CD4-positive, alpha-beta memory T cell (primary cell): ENCODE data around the gene RBMS3. TPM values are rescaled to one million over a fixed set of nuclear protein-coding genes. Genes with fewer than 3 reads are reported as not detected.

Source experiments
- CTCF ChIA-PET: fragments of 350-600 bp; sonication (Branson Sonifier 250); formaldehyde crosslinking; loops from one replicate; lab custom pipeline; 2021; ENCODE audit warnings: inconsistent platforms; ENCODE audit not compliant: partially characterized antibody; lab: Charles Lee
- POLR2A ChIA-PET: fragments of 350-600 bp; sonication (Branson Sonifier 250); formaldehyde crosslinking; loops from one replicate; lab custom pipeline; 2021; ENCODE audit not compliant: partially characterized antibody; lab: Charles Lee
- DNase-seq, 5 donors: peaks; one replicate each; pipeline versions ENCODE4 v3.0.0 to v3.0.0-alpha.2; 2020 to 2022; ENCODE audit warnings: mixed read lengths in 1 of 5
- H3K27ac ChIP-seq: one replicate; pipeline ENCODE4 v1.7.0; 2013; ENCODE audit warnings: low read depth, low read length
- H3K27me3 ChIP-seq: 2 replicates; pipeline ENCODE4 v1.7.0; 2013; ENCODE audit warnings: mild to moderate bottlenecking, low read length, moderate library complexity; ENCODE audit not compliant: insufficient read depth
- H3K36me3 ChIP-seq: 2 replicates; pipeline ENCODE4 v1.7.0; 2013; ENCODE audit warnings: mild to moderate bottlenecking, low read length, moderate library complexity; ENCODE audit not compliant: insufficient read depth
- H3K4me1 ChIP-seq: 2 replicates; pipeline ENCODE4 v1.7.0; 2013; ENCODE audit warnings: mild to moderate bottlenecking, low read length, moderate library complexity; ENCODE audit not compliant: insufficient read depth
- H3K4me3 ChIP-seq, 2 donors: one replicate each; pipeline ENCODE4 v1.7.0; 2013; ENCODE audit warnings: low read length in 2 of 2, mild to moderate bottlenecking in 1 of 2
- H3K9me3 ChIP-seq, 2 donors: one replicate each; pipeline ENCODE4 v1.7.0; 2013; ENCODE audit warnings: low read length in 2 of 2, control low read depth in 1 of 2; ENCODE audit not compliant: control insufficient read depth in 1 of 2
- H3K27ac Mint-ChIP-seq, 7 donors: one replicate each; pipeline ENCODE4 v1.8.0; 2020 to 2021; ENCODE audit warnings: mixed read lengths in 7 of 7, mild to moderate bottlenecking in 6 of 7, inconsistent platforms in 3 of 7, moderate library complexity in 3 of 7
- H3K27me3 Mint-ChIP-seq, 2 donors: one replicate each; pipeline ENCODE4 v1.8.0; 2020 to 2021; ENCODE audit warnings: mixed read lengths in 2 of 2
- H3K36me3 Mint-ChIP-seq, 2 donors: one replicate each; pipeline ENCODE4 v1.8.0; 2020 to 2021; ENCODE audit warnings: mixed read lengths in 2 of 2, inconsistent platforms in 1 of 2, mild to moderate bottlenecking in 1 of 2
- H3K4me1 Mint-ChIP-seq, 4 donors: one replicate each; pipeline ENCODE4 v1.8.0; 2020 to 2021; ENCODE audit warnings: mixed read lengths in 4 of 4, mild to moderate bottlenecking in 1 of 4
- H3K4me3 Mint-ChIP-seq, 8 donors: one replicate each; pipeline ENCODE4 v1.8.0; 2020 to 2021; ENCODE audit warnings: mixed read lengths in 8 of 8, mild to moderate bottlenecking in 7 of 8, moderate library complexity in 6 of 8, inconsistent platforms in 3 of 8
- H3K9me3 Mint-ChIP-seq, 8 donors: one replicate each; pipeline ENCODE4 v1.8.0; 2020 to 2021; ENCODE audit warnings: mixed read lengths in 8 of 8, mild to moderate bottlenecking in 5 of 8, inconsistent platforms in 3 of 8, moderate library complexity in 1 of 8
- intact Hi-C: fragments of 100-400 bp; cut with micrococcal nuclease; formaldehyde crosslinking; loops from one replicate; pipeline ENCODE4 v1.15.1; 2023
- polyA plus RNA-seq, 2 donors: library from polyadenylated mRNA; unstranded; fragments of 300-500 nt; fragmentation: Illumina TruSeq; gene quantifications; one replicate each; pipeline ENCODE4 v1.2.3, GENCODE V29; 2021
- total RNA-seq, 2 experiments: library from RNA; stranded (reverse); gene quantifications; one replicate each; pipeline ENCODE4 v1.2.3, GENCODE V29; 2021

The RBMS3 gene
- total and polyA plus RNA-seq, 4 experiments from 2014 or later: 0.70 to 1.6 (median 1.0) TPM; not detected in 1

DNA sequence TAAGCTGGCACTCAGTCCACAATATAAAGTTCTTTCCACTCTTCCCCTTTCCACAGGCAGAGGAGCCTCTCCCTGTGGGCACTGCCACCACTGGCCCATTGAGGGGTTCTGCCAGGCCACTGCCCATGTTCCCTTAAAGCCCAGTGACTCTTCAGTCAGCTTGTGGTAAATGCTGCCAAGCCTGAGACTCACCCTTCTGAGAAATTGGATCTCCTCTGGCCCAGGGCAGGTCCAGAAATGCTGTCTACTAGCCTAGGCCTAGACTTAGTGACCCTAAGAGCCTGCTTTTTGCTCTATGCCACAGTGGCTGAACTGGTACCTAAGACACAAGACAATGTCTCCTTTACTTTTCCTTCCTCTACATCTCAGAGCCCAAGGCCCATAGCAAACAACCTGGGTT, 295.8 kb downstream of the RBMS3 start:
- H3K27ac ChIP-seq: no peak overlapping the region
- ChIA-PET POLR2A (no interaction called here), CTCF (no interaction called here)
- H3K4me1 ChIP-seq: no peaks in the 10 kb centered on the region
- H3K9me3 ChIP-seq: no peaks in the 10 kb centered on the region
- no peak overlapping the region for H3K27ac Mint-ChIP-seq
- H3K4me3 ChIP-seq: no peak overlapping the region
- peaks cover 0 to 9% (median 3%) of the 10 kb centered on the region in 8 donors for H3K9me3 Mint-ChIP-seq
- H3K36me3 Mint-ChIP-seq: no peaks in the 10 kb centered on the region
- intact Hi-C loops: no loop called here
- no peak overlapping the region for H3K4me3 Mint-ChIP-seq
- no peaks in the 10 kb centered on the region for H3K36me3 ChIP-seq
- H3K27me3 ChIP-seq: no peaks in the 10 kb centered on the region
- no peaks in the 10 kb centered on the region for H3K27me3 Mint-ChIP-seq
- DNase-seq: no peak
- H3K4me1 Mint-ChIP-seq: no peaks in the 10 kb centered on the region

DNA sequence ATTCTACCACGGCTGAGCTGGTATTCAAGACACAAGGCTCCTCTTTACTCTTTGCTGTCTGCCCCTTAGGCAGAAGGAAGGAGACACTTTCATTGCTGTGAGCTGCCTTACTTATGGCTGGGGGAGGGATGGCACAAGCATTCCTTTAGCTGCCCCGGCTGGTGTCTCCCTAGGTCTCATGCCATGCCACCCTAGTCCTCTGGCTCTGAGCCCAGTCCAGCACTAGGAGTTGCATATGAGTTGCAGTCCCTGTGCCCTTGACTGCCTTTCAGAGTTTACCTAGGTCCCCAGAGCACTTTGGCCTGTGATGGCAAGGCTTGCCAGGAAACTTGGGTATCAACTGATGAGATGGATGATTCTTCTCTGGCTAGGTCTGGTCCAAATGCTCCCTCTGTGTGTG, 296.4 kb downstream of the RBMS3 start:
- H3K4me1 ChIP-seq: no peaks in the 10 kb centered on the region
- DNase-seq: no peak
- Mint-ChIP-seq H3K4me1 (no peaks in the 10 kb centered on the region), H3K27me3 (no peaks in the 10 kb centered on the region), H3K9me3 (peaks cover 0 to 9% (median 3%) of the 10 kb centered on the region in 8 donors), H3K4me3 (no peak overlapping the region), H3K36me3 (no peaks in the 10 kb centered on the region), H3K27ac (no peak overlapping the region)
- intact Hi-C loops: no loop called here
- H3K27me3 ChIP-seq: no peaks in the 10 kb centered on the region
- H3K36me3 ChIP-seq: no peaks in the 10 kb centered on the region
- H3K27ac ChIP-seq: no peak overlapping the region
- ChIA-PET CTCF (no interaction called here), POLR2A (no interaction called here)
- H3K4me3 ChIP-seq: no peak overlapping the region
- H3K9me3 ChIP-seq: no peaks in the 10 kb centered on the region

DNA sequence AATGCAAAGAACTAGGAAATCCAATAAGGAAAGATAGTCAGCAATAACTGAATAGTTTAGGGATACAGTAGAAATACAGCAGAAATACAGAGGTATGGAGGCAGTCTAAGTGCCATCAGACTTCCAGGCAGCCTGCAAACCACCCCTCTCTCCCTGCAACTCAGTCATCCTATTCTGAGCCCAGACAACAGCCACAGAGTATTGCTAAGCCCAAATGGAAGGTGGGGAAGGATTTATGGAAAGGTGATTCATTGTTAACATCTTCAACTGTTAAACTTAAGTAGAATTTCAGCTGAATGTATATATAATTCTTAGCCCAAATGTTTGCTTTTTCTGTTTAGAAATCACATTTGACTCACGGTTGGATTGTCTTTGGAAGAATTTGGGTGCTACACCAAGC, 300.4 kb downstream of the RBMS3 start:
- H3K27ac ChIP-seq: no peak overlapping the region
- DNase-seq: no peak
- H3K27me3 ChIP-seq: no peaks in the 10 kb centered on the region
- ChIA-PET CTCF (no interaction called here), POLR2A (no interaction called here)
- H3K4me1 ChIP-seq: no peaks in the 10 kb centered on the region
- Mint-ChIP-seq H3K4me3 (no peak overlapping the region), H3K27ac (no peak overlapping the region), H3K36me3 (no peaks in the 10 kb centered on the region), H3K4me1 (no peaks in the 10 kb centered on the region), H3K27me3 (no peaks in the 10 kb centered on the region), H3K9me3 (peaks cover 0 to 5% (median 1%) of the 10 kb centered on the region in 8 donors)
- intact Hi-C loops: no loop called here
- H3K9me3 ChIP-seq: no peaks in the 10 kb centered on the region
- no peak overlapping the region for H3K4me3 ChIP-seq
- H3K36me3 ChIP-seq: no peaks in the 10 kb centered on the region

DNA sequence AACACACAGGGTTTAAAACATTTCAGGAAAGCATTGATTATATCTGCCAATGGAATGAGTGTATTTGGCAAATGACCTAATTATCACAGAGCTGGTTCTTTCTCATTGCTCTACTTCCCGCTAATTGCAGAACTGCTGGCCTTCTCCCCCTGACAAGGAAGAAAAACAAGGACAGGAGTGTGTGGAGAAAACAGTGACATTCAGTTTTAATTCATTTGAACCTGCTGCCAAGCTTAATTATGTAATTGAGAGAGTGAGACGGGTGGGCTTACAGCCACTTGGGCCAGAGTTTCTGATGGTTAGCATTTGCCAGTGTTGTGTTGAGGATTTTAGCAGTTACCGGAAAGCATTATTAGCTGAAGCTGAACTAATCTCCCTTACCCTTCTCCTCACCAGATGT, 301.4 kb downstream of the RBMS3 start:
- no peaks in the 10 kb centered on the region for H3K27me3 ChIP-seq
- H3K27me3 Mint-ChIP-seq: no peaks in the 10 kb centered on the region
- no peaks in the 10 kb centered on the region for H3K36me3 Mint-ChIP-seq
- ChIA-PET POLR2A (no interaction called here), CTCF (no interaction called here)
- no peaks in the 10 kb centered on the region for H3K36me3 ChIP-seq
- no peaks in the 10 kb centered on the region for H3K9me3 ChIP-seq
- H3K9me3 Mint-ChIP-seq: peaks cover 0 to 7% (median 2%) of the 10 kb centered on the region in 8 donors
- H3K27ac Mint-ChIP-seq: no peak overlapping the region
- intact Hi-C loops: no loop called here
- H3K4me3 ChIP-seq: no peak overlapping the region
- no peaks in the 10 kb centered on the region for H3K4me1 ChIP-seq
- no peak overlapping the region for H3K27ac ChIP-seq
- no peak overlapping the region for H3K4me3 Mint-ChIP-seq
- DNase-seq: no peak
- no peaks in the 10 kb centered on the region for H3K4me1 Mint-ChIP-seq

DNA sequence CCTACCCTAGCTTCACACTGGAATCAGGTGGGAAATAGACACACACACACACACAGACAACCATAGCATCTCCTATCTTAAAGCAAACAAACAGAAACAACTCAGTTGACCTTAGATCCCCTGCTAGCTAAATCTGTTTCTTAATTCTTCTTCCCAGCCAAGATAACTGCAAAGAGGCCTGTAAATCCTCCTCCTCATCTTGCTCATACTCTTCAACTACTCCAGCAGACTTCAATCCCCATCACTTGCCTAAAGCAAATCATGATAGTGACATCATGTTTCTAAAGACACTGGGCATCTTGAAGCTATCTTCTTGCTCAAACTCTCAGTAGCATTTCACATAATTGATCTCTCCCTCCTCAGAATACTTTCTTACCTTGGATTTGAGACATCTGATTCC, 303.0 kb downstream of the RBMS3 start:
- no peaks in the 10 kb centered on the region for H3K4me1 Mint-ChIP-seq
- H3K36me3 Mint-ChIP-seq: no peaks in the 10 kb centered on the region
- no peak overlapping the region for H3K4me3 ChIP-seq

DNA sequence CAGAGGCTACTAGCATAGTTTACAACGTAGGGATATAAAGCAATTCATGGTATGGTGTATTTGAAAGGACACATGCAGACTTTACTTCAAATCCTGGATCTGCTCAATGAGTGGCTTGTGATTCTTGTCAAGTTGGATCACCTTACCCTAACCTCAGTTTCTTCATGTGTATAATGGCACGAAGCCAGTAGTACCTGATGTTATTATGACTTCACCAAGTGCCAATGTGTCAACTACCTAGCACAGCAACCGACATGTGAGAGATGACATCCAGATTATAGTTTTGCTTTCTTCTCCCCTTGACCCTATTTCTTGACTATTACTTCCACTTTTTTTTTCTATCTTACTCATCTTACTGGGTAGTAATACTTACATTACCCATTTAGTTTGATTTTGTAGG, 304.5 kb downstream of the RBMS3 start:
- H3K4me1 ChIP-seq: no peaks in the 10 kb centered on the region

More for the DNA sequence above, 303.0 kb downstream of the RBMS3 start:
- H3K27me3 Mint-ChIP-seq: no peaks in the 10 kb centered on the region
- no peak overlapping the region for H3K4me3 Mint-ChIP-seq
- H3K9me3 Mint-ChIP-seq: peaks cover 0 to 5% (median 2%) of the 10 kb centered on the region in 8 donors
- H3K27ac ChIP-seq: no peak overlapping the region
- no peak overlapping the region for H3K27ac Mint-ChIP-seq
- H3K4me1 ChIP-seq: no peaks in the 10 kb centered on the region
- H3K36me3 ChIP-seq: no peaks in the 10 kb centered on the region
- ChIA-PET CTCF (no interaction called here), POLR2A (no interaction called here)
- H3K27me3 ChIP-seq: no peaks in the 10 kb centered on the region
- no peak for DNase-seq
- H3K9me3 ChIP-seq: no peaks in the 10 kb centered on the region
- intact Hi-C loops: no loop called here

DNA sequence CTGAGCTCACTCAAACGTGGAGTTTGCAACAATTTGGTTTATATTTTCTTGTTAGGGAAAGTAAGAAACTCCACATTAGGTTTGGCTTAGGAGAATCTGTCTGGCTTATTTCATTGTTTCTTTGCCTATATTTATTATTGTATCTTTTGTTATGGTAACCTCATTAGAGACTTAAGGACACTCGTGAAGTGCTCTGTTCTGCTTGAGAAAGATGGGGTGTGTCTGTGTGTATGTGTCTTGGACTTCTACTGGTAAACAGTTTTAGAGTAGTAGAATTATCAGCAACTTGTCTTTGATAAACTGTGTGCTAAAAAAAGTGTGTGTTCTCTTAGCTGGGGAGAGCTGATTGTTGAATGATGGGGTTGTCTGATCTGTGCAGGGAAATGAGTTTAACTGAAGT, 306.5 kb downstream of the RBMS3 start:
- intact Hi-C loops: no loop called here
- POLR2A ChIA-PET: no interaction called here
- Mint-ChIP-seq H3K27me3 (no peaks in the 10 kb centered on the region), H3K4me3 (no peak overlapping the region), H3K36me3 (no peaks in the 10 kb centered on the region), H3K9me3 (peaks cover 0 to 8% (median 3%) of the 10 kb centered on the region in 8 donors), H3K4me1 (no peaks in the 10 kb centered on the region), H3K27ac (no peak overlapping the region)
- H3K4me3 ChIP-seq: no peak overlapping the region
- H3K27me3 ChIP-seq: no peaks in the 10 kb centered on the region
- DNase-seq: no peak
- H3K9me3 ChIP-seq: no peaks in the 10 kb centered on the region
- CTCF ChIA-PET: no interaction called here
- H3K4me1 ChIP-seq: no peaks in the 10 kb centered on the region
- no peaks in the 10 kb centered on the region for H3K36me3 ChIP-seq
- no peak overlapping the region for H3K27ac ChIP-seq

More for the DNA sequence above, 304.5 kb downstream of the RBMS3 start:
- Mint-ChIP-seq H3K36me3 (no peaks in the 10 kb centered on the region), H3K27me3 (no peaks in the 10 kb centered on the region), H3K9me3 (peaks cover 0 to 8% (median 2%) of the 10 kb centered on the region in 8 donors), H3K4me3 (no peak overlapping the region), H3K27ac (no peak overlapping the region), H3K4me1 (no peaks in the 10 kb centered on the region)
- intact Hi-C loops: no loop called here
- CTCF ChIA-PET: no interaction called here
- H3K27me3 ChIP-seq: no peaks in the 10 kb centered on the region
- H3K36me3 ChIP-seq: no peaks in the 10 kb centered on the region
- POLR2A ChIA-PET: no interaction called here
- no peak overlapping the region for H3K27ac ChIP-seq
- no peak for DNase-seq
- H3K9me3 ChIP-seq: no peaks in the 10 kb centered on the region
- H3K4me3 ChIP-seq: no peak overlapping the region

DNA sequence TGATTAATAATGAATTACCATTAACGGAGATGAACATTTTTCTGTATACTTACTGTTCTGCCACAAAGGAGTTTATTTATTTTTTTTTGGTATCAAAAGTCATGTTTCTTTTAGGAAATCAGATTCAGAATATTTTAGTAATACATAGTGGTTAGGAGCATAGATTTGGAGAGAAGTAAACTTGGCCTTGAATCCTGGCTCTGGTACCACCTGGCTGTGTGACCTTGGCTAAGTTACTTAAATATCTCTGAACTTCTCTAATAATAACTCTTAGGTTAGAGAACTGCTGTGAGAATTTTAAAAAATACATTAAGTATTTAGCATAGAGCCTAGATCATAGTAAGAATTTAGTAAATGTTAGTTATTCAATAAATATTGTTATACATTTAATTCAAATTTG, 309.1 kb downstream of the RBMS3 start:
- Histone ChIP-seq H3K27ac (no peak overlapping the region), H3K4me1 (no peaks in the 10 kb centered on the region), H3K36me3 (no peaks in the 10 kb centered on the region), H3K4me3 (no peak overlapping the region), H3K9me3 (no peaks in the 10 kb centered on the region), H3K27me3 (no peaks in the 10 kb centered on the region)
- POLR2A ChIA-PET: no interaction called here
- H3K27me3 Mint-ChIP-seq: no peaks in the 10 kb centered on the region
- intact Hi-C loops: no loop called here
- no peak overlapping the region for H3K4me3 Mint-ChIP-seq
- peaks cover 0 to 8% (median 3%) of the 10 kb centered on the region in 8 donors for H3K9me3 Mint-ChIP-seq
- DNase-seq: no peak
- no peak overlapping the region for H3K27ac Mint-ChIP-seq
- CTCF ChIA-PET: no interaction called here
- no peaks in the 10 kb centered on the region for H3K36me3 Mint-ChIP-seq
- no peaks in the 10 kb centered on the region for H3K4me1 Mint-ChIP-seq
